OCI-LY1 (cell line): Measurements from ENCODE around the gene SLC39A13.

ENCODE experiments used
- H2AFZ ChIP-seq: fragments of 200-600 bp; sonication (generic), shearing (Covaris generic); 2 replicates; pipeline ENCODE4 v1.6.0; 2014; ENCODE audit warnings: antibody characterized with exemption, mild to moderate bottlenecking, low read length
- H3F3A ChIP-seq: fragments of 200-600 bp; sonication (generic), shearing (Covaris generic); 2 replicates; pipeline ENCODE4 v1.6.0; 2014; ENCODE audit warnings: mild to moderate bottlenecking, antibody characterized with exemption, low read length, moderate library complexity; ENCODE audit not compliant: insufficient read depth
- H3K27ac ChIP-seq: fragments of 200-600 bp; sonication (generic); 2 replicates; pipeline ENCODE4 v1.5.1; 2014; ENCODE audit warnings: low read length, mixed run types, mild to moderate bottlenecking, low read depth; ENCODE audit not compliant: poor library complexity, severe bottlenecking
- H3K27me3 ChIP-seq: fragments of 200-600 bp; sonication (generic); 2 replicates; pipeline ENCODE4 v1.6.0; 2014; ENCODE audit warnings: antibody characterized with exemption, mild to moderate bottlenecking, low read length, moderate library complexity; ENCODE audit not compliant: insufficient read depth
- H3K36me3 ChIP-seq: fragments of 200-600 bp; sonication (generic); 2 replicates; pipeline ENCODE4 v1.6.1; 2014; ENCODE audit warnings: mild to moderate bottlenecking, antibody characterized with exemption, low read length, moderate library complexity, mixed read lengths; ENCODE audit not compliant: insufficient read depth
- H3K4me1 ChIP-seq: fragments of 200-600 bp; sonication (generic); 2 replicates; pipeline ENCODE4 v1.5.1; 2014; ENCODE audit warnings: mild to moderate bottlenecking, low read length, moderate library complexity; ENCODE audit not compliant: insufficient read depth, severe bottlenecking
- H3K4me2 ChIP-seq: fragments of 200-600 bp; sonication (generic), shearing (Covaris generic); 2 replicates; pipeline ENCODE4 v1.6.1; 2014; ENCODE audit warnings: low read length
- H3K4me3 ChIP-seq: fragments of 200-600 bp; sonication (generic); 2 replicates; pipeline ENCODE4 v1.5.1; 2014; ENCODE audit warnings: low read length, low read depth, mild to moderate bottlenecking, mixed read lengths; ENCODE audit not compliant: poor library complexity, severe bottlenecking
- H3K79me2 ChIP-seq: fragments of 200-600 bp; shearing (Covaris generic); 2 replicates; pipeline ENCODE4 v1.6.1; 2016; ENCODE audit warnings: mixed run types, low read length, mixed read lengths; ENCODE audit not compliant: insufficient read depth
- H3K9ac ChIP-seq: fragments of 200-600 bp; sonication (generic), shearing (Covaris generic); 2 replicates; pipeline ENCODE4 v1.6.1; 2014; ENCODE audit warnings: mild to moderate bottlenecking, low read length, mixed read lengths
- H3K9me2 ChIP-seq: fragments of 200-600 bp; sonication (generic), shearing (Covaris generic); 2 replicates; pipeline ENCODE4 v1.6.1; 2014; ENCODE audit warnings: low read depth, mild to moderate bottlenecking, low read length, mixed read lengths
- H3K9me3 ChIP-seq: fragments of 200-600 bp; shearing (Covaris generic); 2 replicates; pipeline ENCODE4 v1.6.1; 2014; ENCODE audit warnings: low read length, mixed read lengths
- H4K20me1 ChIP-seq: fragments of 200-600 bp; sonication (generic), shearing (Covaris generic); 2 replicates; pipeline ENCODE4 v1.6.0; 2016; ENCODE audit warnings: mild to moderate bottlenecking, low read length; ENCODE audit not compliant: insufficient read depth
- CTCF ChIP-seq: fragments of 200-600 bp; sonication (generic), shearing (Covaris generic); IDR thresholded peaks from 2 replicates; pipeline ENCODE4 v1.5.1; 2017; ENCODE audit warnings: mild to moderate bottlenecking, antibody characterized with exemption, low read length, moderate library complexity, mixed read lengths
- EZH2 ChIP-seq: fragments of 200-600 bp; sonication (generic), shearing (Covaris generic); IDR thresholded peaks from 2 replicates; pipeline ENCODE4 v1.8.0; 2017; ENCODE audit warnings: borderline replicate concordance, mixed run types, mild to moderate bottlenecking, antibody characterized with exemption, low read length, moderate library complexity, mixed read lengths

SLC39A13 gene

DNA sequence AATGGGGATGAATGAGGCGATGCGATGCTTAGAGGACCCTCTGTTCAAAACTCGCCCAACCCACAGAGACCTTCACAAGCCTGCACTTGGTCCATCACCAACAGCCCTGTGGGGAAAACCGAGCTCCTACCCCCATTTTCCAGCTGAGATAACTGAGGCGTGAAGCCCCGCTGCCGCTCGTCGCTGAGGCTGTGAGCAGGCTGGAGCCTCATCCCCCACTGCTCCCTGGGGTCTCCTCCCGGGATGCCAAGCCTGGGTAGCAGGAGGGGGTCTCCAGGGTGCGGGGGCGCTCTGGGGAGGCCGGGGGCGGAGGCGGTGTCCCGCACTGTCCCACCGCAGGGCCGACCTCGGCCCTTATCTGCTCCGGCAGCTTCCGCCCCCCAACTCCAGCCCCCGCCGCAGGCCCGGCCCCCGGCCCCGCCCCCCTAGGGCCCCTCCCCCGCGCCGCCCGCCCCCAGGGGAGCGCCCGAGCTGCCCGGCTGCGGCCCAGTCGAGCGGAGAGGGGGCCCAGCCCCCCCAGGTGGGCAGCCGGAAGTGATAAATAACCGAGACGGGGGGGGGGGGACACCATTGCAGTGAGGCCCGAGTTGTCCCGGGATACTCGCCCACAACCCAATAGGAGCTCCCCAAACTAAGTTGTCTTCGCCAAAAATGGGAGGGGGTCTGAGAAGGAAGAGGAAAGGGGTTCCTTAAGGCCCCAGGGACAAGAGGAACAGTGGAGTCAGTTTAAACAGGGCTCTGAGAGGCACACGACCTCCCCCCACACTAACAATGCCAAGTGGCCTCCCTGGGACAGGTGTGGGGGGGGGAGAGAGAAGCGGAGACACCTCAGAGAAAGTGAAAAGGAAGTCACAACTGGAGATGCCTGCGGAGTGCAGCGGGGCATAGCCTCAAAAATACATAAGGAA, 8.3 kb upstream of the SLC39A13 start:
- Histone ChIP-seq H3K27ac (peak overlapping the region; percentile 99), H3K36me3 (no peaks in the 10 kb centered on the region), H3K9me2 (no peaks in the 10 kb centered on the region), H3K27me3 (no peaks in the 10 kb centered on the region), H3K9ac (peak overlapping the region; percentile 78), H3K4me1 (peaks cover 60% of the 10 kb centered on the region), H4K20me1 (no peaks in the 10 kb centered on the region), H3K4me3 (peak overlapping the region; percentile 64), H3F3A (0 out of 2 replicates have a peak, but pooled peaks cover 7% of the 10 kb centered on the region), H3K79me2 (no peaks in the 10 kb centered on the region), H3K9me3 (no peaks in the 10 kb centered on the region), H3K4me2 (peak overlapping the region; percentile 79), H2AFZ (no peak overlapping the region)
- TF ChIP-seq CTCF (no peak), EZH2 (no peak)

DNA sequence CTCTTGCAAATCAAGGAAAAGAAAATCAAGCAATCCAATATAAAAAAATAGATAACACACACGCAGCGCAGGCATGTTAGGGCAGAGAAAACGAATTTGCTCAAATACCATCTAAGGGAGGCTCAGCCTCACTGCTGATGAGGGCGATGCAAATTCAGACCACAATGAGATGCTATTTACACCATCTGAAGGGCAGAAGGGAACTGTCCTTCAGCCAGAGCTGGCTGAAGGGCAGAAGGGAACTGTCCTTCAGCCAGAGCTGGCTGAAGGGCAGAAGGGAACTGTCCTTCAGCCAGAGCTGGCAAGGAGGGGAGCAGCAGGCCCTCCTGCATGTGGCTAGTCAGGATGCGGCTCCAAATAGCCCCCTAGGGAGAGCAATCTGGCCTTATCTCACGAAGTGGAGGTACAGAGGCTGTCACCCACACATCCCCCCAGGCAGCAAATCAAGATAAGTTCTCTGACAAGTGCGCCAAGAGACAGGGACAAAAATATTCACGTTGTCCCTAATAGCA, 7.6 kb upstream of the SLC39A13 start:
- Histone ChIP-seq H2AFZ (no peak overlapping the region), H3K36me3 (no peaks in the 10 kb centered on the region), H4K20me1 (no peaks in the 10 kb centered on the region), H3K4me2 (peak overlapping the region; percentile 79), H3K9me3 (no peaks in the 10 kb centered on the region), H3K27me3 (no peaks in the 10 kb centered on the region), H3F3A (0 out of 2 replicates have a peak, but pooled peaks cover 7% of the 10 kb centered on the region), H3K9me2 (no peaks in the 10 kb centered on the region), H3K9ac (peak overlapping the region; percentile 78), H3K4me3 (peak overlapping the region; percentile 64), H3K27ac (peak overlapping the region; percentile 99), H3K4me1 (peaks cover 53% of the 10 kb centered on the region), H3K79me2 (no peaks in the 10 kb centered on the region)
- no peak for TF ChIP-seq CTCF
- no peak for TF ChIP-seq EZH2

DNA sequence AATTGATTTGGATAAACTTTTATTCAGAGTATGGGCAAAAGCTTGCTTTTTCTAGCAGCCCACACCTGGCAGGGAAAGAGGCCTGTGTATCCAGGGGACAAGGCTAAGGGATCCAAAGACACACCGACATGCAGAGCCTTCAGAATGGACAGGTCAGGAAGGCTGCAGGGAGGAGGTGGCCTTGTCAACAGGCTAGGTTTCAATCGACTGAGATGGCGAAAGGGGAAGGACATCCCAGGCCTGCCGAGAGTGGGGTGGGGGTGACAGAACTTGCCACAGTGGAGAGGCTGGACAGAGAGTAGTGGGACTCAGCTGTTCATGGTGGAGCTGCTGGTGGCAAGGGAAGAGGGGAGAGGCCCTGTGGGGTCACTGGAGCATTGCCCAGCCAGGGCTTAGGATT, 5.3 kb upstream of the SLC39A13 start:
- Histone ChIP-seq H3K4me2 (no peak overlapping the region), H3F3A (0 out of 2 replicates have a peak, but pooled peaks cover 7% of the 10 kb centered on the region), H3K9me2 (no peaks in the 10 kb centered on the region), H3K27me3 (no peaks in the 10 kb centered on the region), H2AFZ (no peak overlapping the region), H3K36me3 (no peaks in the 10 kb centered on the region), H3K79me2 (no peaks in the 10 kb centered on the region), H3K4me3 (no peak overlapping the region), H3K27ac (peak overlapping the region; percentile 77), H3K4me1 (peaks cover 61% of the 10 kb centered on the region), H4K20me1 (no peaks in the 10 kb centered on the region), H3K9me3 (no peaks in the 10 kb centered on the region), H3K9ac (no peak overlapping the region; the same call in 1 of the 2 replicates)
- TF ChIP-seq CTCF (no peak), EZH2 (no peak)
